HCEC 1CT (cell line): ENCODE results near the gene HS3ST3B1.

ENCODE experiments used
- DNase-seq: peaks from one replicate; pipeline ENCODE4 v3.0.0-alpha.2; 2017

HS3ST3B1 gene

GRCh38 chr17:14355556-14355955 is 54.7 kb downstream of the HS3ST3B1 start:
- DNase-seq = no peak

- DNase-seq = no peak
Observed at GRCh38 chr17:14359163-14360020, 58.5 kb downstream of the HS3ST3B1 start.

- DNase-seq = no peak
Observed at GRCh38 chr17:14360856-14361255, 60.0 kb downstream of the HS3ST3B1 start.

- no peak for DNase-seq
Observed at GRCh38 chr17:14361470-14361869, 60.6 kb downstream of the HS3ST3B1 start.

GRCh38 chr17:14361945-14362508 is 61.1 kb downstream of the HS3ST3B1 start:
- no peak for DNase-seq

- DNase-seq = no peak
Observed at GRCh38 chr17:14366199-14366598, 65.3 kb downstream of the HS3ST3B1 start.

GRCh38 chr17:14372461-14372860 is 71.6 kb downstream of the HS3ST3B1 start:
- no peak for DNase-seq

GRCh38 chr17:14372905-14373613 is 72.2 kb downstream of the HS3ST3B1 start:
- DNase-seq = no peak

- DNase-seq = peak; percentile 15
Observed at GRCh38 chr17:14373614-14374259, 72.9 kb downstream of the HS3ST3B1 start.

- DNase-seq = no peak
Observed at GRCh38 chr17:14374268-14374667, 73.4 kb downstream of the HS3ST3B1 start.

- no peak for DNase-seq
Observed at GRCh38 chr17:14376666-14377065, 75.8 kb downstream of the HS3ST3B1 start.

GRCh38 chr17:14381606-14382005 is 80.7 kb downstream of the HS3ST3B1 start:
- DNase-seq = no peak

GRCh38 chr17:14387036-14387435 is 86.2 kb downstream of the HS3ST3B1 start:
- no peak for DNase-seq

- DNase-seq = no peak
Observed at GRCh38 chr17:14389681-14390080, 88.8 kb downstream of the HS3ST3B1 start.

GRCh38 chr17:14393723-14394122 is 92.8 kb downstream of the HS3ST3B1 start:
- DNase-seq = no peak

- no peak for DNase-seq
Observed at GRCh38 chr17:14395255-14395654, 94.4 kb downstream of the HS3ST3B1 start.

- peak; percentile 7 for DNase-seq
Observed at GRCh38 chr17:14396547-14396946, 95.7 kb downstream of the HS3ST3B1 start.

GRCh38 chr17:14398766-14399165 is 97.9 kb downstream of the HS3ST3B1 start:
- DNase-seq = no peak
